Spinal cord (tissue), 10 donors: ENCODE results near the gene HES4. TPM values are rescaled to one million over a fixed set of nuclear protein-coding genes. Genes with fewer than 3 reads are reported as not detected.
"Not testable (repeated sequence)": the region's sequence is repeated elsewhere in the genome, so short reads cannot be mapped to it uniquely, and the experiment has no call there.

Experiments used
- DNase-seq, 6 donors: peaks; one replicate each; pipeline versions ENCODE4 v3.0.0 to v3.0.0-alpha.2; 2013 to 2015; ENCODE audit warnings: low spot score in 6 of 6, low read depth in 4 of 6
- H3K27ac ChIP-seq: one replicate; pipeline ENCODE4 v1.5.1; 2013; ENCODE audit warnings: low read depth, low read length, control low read depth
- H3K27me3 ChIP-seq: one replicate; pipeline ENCODE4 v1.6.1; 2013; ENCODE audit warnings: low read length; ENCODE audit not compliant: control insufficient read depth, insufficient read depth
- H3K36me3 ChIP-seq: one replicate; pipeline ENCODE4 v1.6.1; 2013; ENCODE audit warnings: low read length; ENCODE audit not compliant: control insufficient read depth, insufficient read depth
- H3K4me1 ChIP-seq: one replicate; pipeline ENCODE4 v1.6.1; 2013; ENCODE audit warnings: low read length; ENCODE audit not compliant: control insufficient read depth, insufficient read depth
- H3K4me3 ChIP-seq: one replicate; pipeline ENCODE4 v1.5.1; 2013; ENCODE audit warnings: low read depth, low read length, control low read depth
- H3K9me3 ChIP-seq: one replicate; pipeline ENCODE4 v1.6.1; 2013; ENCODE audit warnings: low read length; ENCODE audit not compliant: control insufficient read depth, insufficient read depth
- WGBS: methylation state at CpG from one replicate; pipeline ENCODE4 v1.1.5; 2013; ENCODE audit warnings: missing lambda C conversion rate; ENCODE audit not compliant: insufficient coverage; 5-methylcytosine and 5-hydroxymethylcytosine counted together
- polyA plus RNA-seq, 2 donors: library from polyadenylated mRNA; unstranded; fragments of 120-200 nt; gene quantifications; one replicate each; pipeline ENCODE4 v1.2.1, GENCODE V29; 2013; ENCODE audit not compliant: insufficient read length in 2 of 2
- total RNA-seq, 2 donors: library from RNA; depleted of rRNA in 1 of 2; stranded (reverse); fragments of 120-200 nt in 1 of 2; fragments of >200 nt in 1 of 2; gene quantifications; one replicate each; pipeline versions ENCODE4 v1.2.3 to v1.2.4, GENCODE V29; 2013 to 2014
- donor health status: healthy.

HES4 gene
- total and polyA plus RNA-seq, 4 donors, result 12.3 to 77.1 (median 73.2) TPM

DNA sequence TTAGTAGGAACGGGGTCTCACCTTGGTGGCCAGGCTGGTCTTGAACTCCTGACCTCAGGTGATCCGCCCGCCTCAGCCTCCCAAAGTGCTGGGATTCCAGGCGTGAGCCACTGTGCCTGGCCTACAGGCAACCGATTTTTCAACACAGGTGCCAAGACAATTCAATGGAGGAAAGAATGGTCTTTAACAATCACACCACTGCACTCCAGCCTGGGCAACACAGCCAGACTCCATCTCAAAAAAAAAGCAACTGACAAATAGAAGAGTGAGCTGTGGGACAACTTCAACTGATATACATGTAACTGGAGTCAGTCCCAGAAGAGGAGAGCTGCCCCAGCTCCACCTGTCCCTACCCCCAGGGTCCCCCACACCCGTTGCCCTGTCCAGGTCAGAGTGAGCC is 5.4 kb downstream of the HES4 start:
- H3K9me3 ChIP-seq, H3K4me3 ChIP-seq, H3K27me3 ChIP-seq, DNase-seq, H3K27ac ChIP-seq: not testable (repeated sequence)
- 80% methylated on average over 6 of the region's 6 CpGs for WGBS
- Histone ChIP-seq H3K4me1 (peaks cover 29% of the 10 kb centered on the region), H3K36me3 (peaks cover 22% of the 10 kb centered on the region)

DNA sequence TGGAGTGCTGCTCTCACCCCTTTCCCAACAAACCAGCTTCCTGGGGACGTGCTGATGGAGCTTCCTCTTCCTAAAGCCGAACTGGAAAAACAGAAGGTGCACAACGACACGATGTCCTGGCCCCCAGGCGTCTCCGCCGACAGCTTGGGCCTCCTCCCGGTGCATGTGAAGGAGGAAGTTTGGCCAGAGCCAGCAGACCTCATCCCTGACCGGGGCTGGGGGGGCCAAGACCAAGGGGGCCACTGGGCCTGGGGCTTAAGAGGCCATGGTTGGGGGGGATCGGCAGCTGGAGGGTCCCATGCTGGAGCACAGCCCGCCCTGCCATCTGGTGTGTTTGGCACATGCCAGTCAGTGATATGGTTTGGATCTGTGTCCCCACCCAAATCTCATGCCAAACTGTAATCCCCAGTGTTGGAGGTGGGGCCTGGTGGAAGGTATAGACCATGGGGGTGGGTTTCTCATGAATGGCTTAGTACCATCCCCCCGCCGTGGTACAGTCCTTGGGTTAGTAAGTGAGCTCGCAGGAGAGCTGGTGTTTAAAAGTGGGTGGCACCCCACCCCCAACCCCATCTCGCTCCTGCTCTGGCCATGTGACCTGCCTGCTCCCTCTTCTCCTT is 6.4 kb downstream of the HES4 start:
- no peaks in the 10 kb centered on the region for H3K9me3 ChIP-seq
- no peak overlapping the region for H3K4me3 ChIP-seq
- H3K4me1 ChIP-seq, result peaks cover 26% of the 10 kb centered on the region
- WGBS, result 91% methylated on average over 5 of the region's 15 CpGs
- DNase-seq, result no peak
- peaks cover 22% of the 10 kb centered on the region for H3K36me3 ChIP-seq
- H3K27me3 ChIP-seq, result peaks cover 3% of the 10 kb centered on the region
- H3K27ac ChIP-seq, result no peak overlapping the region

DNA sequence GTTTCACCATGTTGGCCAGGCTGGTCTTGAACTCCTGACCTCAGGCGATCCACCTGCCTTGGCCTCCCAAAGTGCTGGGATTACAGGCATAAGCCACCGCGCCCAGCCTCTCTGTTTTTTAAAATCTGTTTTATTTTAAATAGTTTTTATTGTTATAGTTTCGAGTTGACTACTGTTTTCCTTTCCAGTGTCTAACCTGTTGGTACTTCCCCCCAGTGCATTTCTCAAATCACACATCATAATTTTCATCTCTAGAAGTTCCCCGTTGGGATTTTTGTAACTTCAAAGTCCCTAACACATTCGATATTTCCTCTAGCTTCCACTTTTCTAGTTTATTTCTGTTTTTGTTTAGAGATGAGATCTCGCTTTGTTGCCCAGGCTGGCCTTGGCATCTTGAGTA is 7.5 kb downstream of the HES4 start:
- WGBS, result no CpG with 5 or more reads among the region's 7 CpGs
- Histone ChIP-seq H3K36me3 (peaks cover 11% of the 10 kb centered on the region), H3K4me1 (peaks cover 14% of the 10 kb centered on the region), H3K27me3 (no peaks in the 10 kb centered on the region), H3K4me3 (no peak overlapping the region), H3K9me3 (no peaks in the 10 kb centered on the region), H3K27ac (no peak overlapping the region)
- DNase-seq, result no peak

DNA sequence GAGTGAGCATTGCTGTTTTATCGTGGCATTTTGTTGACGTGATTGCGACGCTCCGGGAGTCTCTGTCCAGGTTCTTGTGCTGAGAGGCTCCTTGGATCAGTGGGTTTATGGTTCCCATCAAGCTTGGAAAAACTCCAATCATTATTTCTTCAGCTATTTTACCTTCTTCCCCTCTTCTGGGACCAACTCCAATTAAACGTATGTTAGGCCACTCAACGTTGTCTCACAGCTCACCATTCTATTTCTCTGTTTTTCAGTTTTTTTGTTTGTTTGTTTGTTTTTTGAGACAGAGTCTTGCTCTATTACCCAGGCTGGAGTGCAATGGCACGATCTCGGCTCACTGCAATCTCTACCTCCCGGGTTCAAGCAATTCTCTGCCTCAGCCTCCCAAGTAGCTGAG is 8.0 kb downstream of the HES4 start:
- DNase-seq, result no peak
- Histone ChIP-seq H3K4me1 (peaks cover 10% of the 10 kb centered on the region), H3K27ac (no peak overlapping the region), H3K36me3 (peaks cover 6% of the 10 kb centered on the region), H3K9me3 (no peaks in the 10 kb centered on the region), H3K4me3 (no peak overlapping the region), H3K27me3 (no peaks in the 10 kb centered on the region)
- WGBS, result 100% methylated on average over 4 of the region's 10 CpGs

GRCh38 chr1:991275-991674 is 8.6 kb downstream of the HES4 start:
- not testable (repeated sequence) for H3K4me3 ChIP-seq

GRCh38 chr1:988061-988460 is 11.8 kb downstream of the HES4 start:
- not testable (repeated sequence) for H3K9me3 ChIP-seq, H3K27ac ChIP-seq, H3K4me1 ChIP-seq, H3K36me3 ChIP-seq, H3K27me3 ChIP-seq, H3K4me3 ChIP-seq, DNase-seq
- WGBS, result 100% methylated on average over 1 of the region's 5 CpGs

More at GRCh38 chr1:991275-991674, 8.6 kb downstream of the HES4 start:
- H3K4me1 ChIP-seq, H3K36me3 ChIP-seq, H3K9me3 ChIP-seq, DNase-seq, H3K27ac ChIP-seq, H3K27me3 ChIP-seq: not testable (repeated sequence)
- 90% methylated on average over 2 of the region's 6 CpGs for WGBS

DNA sequence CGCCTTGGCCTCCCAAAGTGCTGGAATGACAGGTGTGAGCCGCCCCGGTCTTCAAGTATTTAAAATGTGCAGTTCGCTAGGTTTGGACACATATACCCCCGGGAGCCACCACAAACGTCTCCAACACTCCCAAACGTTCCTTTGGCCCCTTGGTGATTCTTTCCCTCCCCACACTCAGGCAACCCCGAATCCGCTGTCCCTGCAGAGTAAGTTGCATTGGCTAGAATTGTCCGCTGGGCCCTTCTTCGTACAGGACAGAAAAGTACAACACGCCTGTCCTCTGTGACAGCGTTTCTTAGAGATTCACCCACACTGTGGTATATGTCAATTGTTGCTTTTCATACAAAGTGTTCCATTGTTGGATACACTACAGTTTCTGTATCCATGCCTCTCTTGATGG is 14.8 kb downstream of the HES4 start:
- no peaks in the 10 kb centered on the region for H3K9me3 ChIP-seq
- H3K27me3 ChIP-seq, result peaks cover 9% of the 10 kb centered on the region
- WGBS, result 79% methylated on average over 13 of the region's 13 CpGs
- no peak for DNase-seq
- H3K36me3 ChIP-seq, result no peaks in the 10 kb centered on the region
- H3K4me3 ChIP-seq, result no peak overlapping the region
- H3K27ac ChIP-seq, result no peak overlapping the region
- H3K4me1 ChIP-seq, result peaks cover 6% of the 10 kb centered on the region

GRCh38 chr1:984476-984814 is 15.5 kb downstream of the HES4 start:
- H3K36me3 ChIP-seq, result no peaks in the 10 kb centered on the region
- no peaks in the 10 kb centered on the region for H3K9me3 ChIP-seq
- WGBS, result 0% methylated on average over 2 of the region's 12 CpGs
- peaks cover 6% of the 10 kb centered on the region for H3K4me1 ChIP-seq
- no peak overlapping the region for H3K4me3 ChIP-seq
- no peak for DNase-seq
- H3K27me3 ChIP-seq, result peaks cover 9% of the 10 kb centered on the region
- no peak overlapping the region for H3K27ac ChIP-seq

- WGBS, result 22% methylated on average over 26 of the region's 29 CpGs
- Histone ChIP-seq H3K4me3 (no peak overlapping the region), H3K9me3 (no peaks in the 10 kb centered on the region), H3K27me3 (peaks cover 9% of the 10 kb centered on the region), H3K36me3 (no peaks in the 10 kb centered on the region), H3K27ac (no peak overlapping the region), H3K4me1 (peaks cover 6% of the 10 kb centered on the region)
- DNase-seq, result peak in 2 of 6 donors; percentile 54 to 59
Observed at GRCh38 chr1:983798-984475, 16.0 kb downstream of the HES4 start.

- Histone ChIP-seq H3K4me1 (peaks cover 6% of the 10 kb centered on the region), H3K27me3 (peaks cover 9% of the 10 kb centered on the region), H3K4me3 (no peak overlapping the region)
Observed at GRCh38 chr1:982765-983436, 17.0 kb downstream of the HES4 start.

More at GRCh38 chr1:982765-983436, 17.0 kb downstream of the HES4 start:
- peaks cover 2% of the 10 kb centered on the region for H3K36me3 ChIP-seq
- H3K27ac ChIP-seq, result no peak overlapping the region
- WGBS, result 87% methylated on average over 40 of the region's 43 CpGs
- no peaks in the 10 kb centered on the region for H3K9me3 ChIP-seq
- DNase-seq, result no peak
